ENCODE measurements around the gene MTRR. TPM values are rescaled to one million over a fixed set of nuclear protein-coding genes. Genes with fewer than 3 reads are reported as not detected.

The MTRR gene
- total and polyA plus RNA-seq, 9 of the 15 experiments (the other 6 are each of a cell fraction or from before 2014, with no cell fraction given): 39.3 to 84.6 (median 66.2) TPM

DNA sequence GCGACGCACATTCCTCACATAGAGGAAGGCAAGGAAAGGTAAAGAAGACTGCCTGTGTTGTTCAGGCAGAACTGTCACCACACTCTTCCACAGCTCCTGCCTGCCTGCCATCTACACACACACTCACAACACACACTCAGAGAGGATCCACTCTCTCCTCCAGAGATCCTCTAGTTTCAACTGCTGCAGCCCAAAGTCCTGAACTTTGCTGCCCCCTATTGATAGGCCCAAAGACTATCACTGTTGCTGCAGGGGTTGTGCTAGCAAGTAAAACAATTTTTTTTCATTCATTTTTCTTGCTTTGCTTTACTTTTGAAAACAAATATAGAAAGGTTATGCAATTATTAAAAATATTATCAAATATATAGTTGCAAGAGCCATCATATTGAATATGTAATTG lies 12.1 kb upstream of the MTRR start:
- Histone ChIP-seq H3K36me3 (ENCODE audit: control insufficient read depth, insufficient read depth, low read length) (peaks cover 30% of the 10 kb centered on the region), H3K4me2 (ENCODE audit: insufficient read depth, low read length) (no peak overlapping the region), H3K9me1 (ENCODE audit: control insufficient read depth, insufficient read depth, low read length) (no peaks in the 10 kb centered on the region), H2AFZ (ENCODE audit: low read depth, low read length) (no peak overlapping the region), H3K27me3 (ENCODE audit: control insufficient read depth in 2 of 2, insufficient read depth in 2 of 2, low read length in 2 of 2) (no peaks in the 10 kb centered on the region), H3K4me3 (no peak overlapping the region), H4K20me1 (replicated peaks; ENCODE audit: control insufficient read depth, insufficient read depth, low read length) (no peaks in the 10 kb centered on the region), H3K9ac (ENCODE audit: insufficient read depth in 1 of 2, low read depth in 2 of 2, low read length in 2 of 2) (no peak overlapping the region), H3K27ac (ENCODE audit: extremely low read depth, low read depth, low read length) (no peak overlapping the region), H3K9me3 (replicated peaks; ENCODE audit: control insufficient read depth, insufficient read depth, low read depth, low read length) (no peaks in the 10 kb centered on the region), H3K4me1 (replicated peaks in 1 of 2; ENCODE audit: control insufficient read depth in 2 of 2, insufficient read depth in 2 of 2, low read length in 2 of 2) (peaks cover 0 to 10% of the 10 kb centered on the region in 2 experiments; a peak in 4 of 5 replicates), H3K79me2 (ENCODE audit: control insufficient read depth, insufficient read depth, low read length) (no peaks in the 10 kb centered on the region)
- POLR2A ChIA-PET: interaction anchor here (0.8 kb wide), 1 partner anchor 12 kb away, joined by 3 read pairs; the partner anchor contains the start of genes FASTKD3 and MTRR
- FAIRE-seq (peak; percentile 78), DNase-seq (ENCODE audit: extremely low read depth in 1 of 4, low spot score in 3 of 4) (peak; percentile 34 to 67 (median 52)), ATAC-seq (peak; percentile 94)
- in situ Hi-C loops (cut with MboI) (no loop called here), intact Hi-C loops (cut with micrococcal nuclease) (loop anchor here (5.0 kb wide), 2 partner anchors 40 to 100 kb away; no protein-coding TSS in a partner anchor)
- CTCF ChIA-PET (ENCODE audit: low intra/inter-chr PET ratio): interaction anchor here (0.7 kb wide), 1 partner anchor 41 kb away, joined by 3 read pairs; no protein-coding TSS in a partner anchor
- WGBS (ENCODE audit: insufficient coverage, low coverage, missing lambda C conversion rate): 72% methylated on average over 2 of the region's 2 CpGs
- BruUV-seq (replicated peaks): no TSS peak
- TF ChIP-seq EGR1 (conservative IDR thresholded peaks at IDR 0.05) (no peak), ZNF140 (CRISPR knock-in tag; IDR thresholded peaks at IDR 0.05) (no peak), MCM3 (IDR thresholded peaks at IDR 0.05) (no peak), STAT5B (CRISPR knock-in tag; IDR thresholded peaks at IDR 0.05) (no peak), BDP1 (IDR thresholded peaks at IDR 0.05; ENCODE audit: insufficient read depth, insufficient read length) (no peak), TFAM (CRISPR knock-in tag; conservative IDR thresholded peaks at IDR 0.05) (no peak), SP2 (IDR thresholded peaks at IDR 0.05; ENCODE audit: extremely low read depth, low read depth, low read length, poor library complexity, severe bottlenecking) (no peak), FOXJ2 (tag; IDR thresholded peaks at IDR 0.05) (no peak), UBTF (IDR thresholded peaks at IDR 0.05; ENCODE audit: borderline replicate concordance in 1 of 2, low read depth in 2 of 2, low read length in 2 of 2) (no peak), FOXA3 (CRISPR knock-in tag; conservative IDR thresholded peaks at IDR 0.05 in 1 of 2, IDR thresholded peaks at IDR 0.05 in 1 of 2) (no peak), CC2D1A (IDR thresholded peaks at IDR 0.05) (peak; percentile 55; the same call in 1 of the 2 replicates), BRD4 (IDR thresholded peaks at IDR 0.05) (no peak), RAD21 (CRISPR knock-in tag; conservative IDR thresholded peaks at IDR 0.05 in 1 of 2, IDR thresholded peaks at IDR 0.05 in 1 of 2) (peak; percentile 46 to 70), ZNF239 (CRISPR knock-in tag; IDR thresholded peaks at IDR 0.05) (no peak), BRF1 (IDR thresholded peaks at IDR 0.05; ENCODE audit: borderline replicate concordance, extremely low read depth, insufficient read length) (no peak), SMC3 (conservative IDR thresholded peaks at IDR 0.05; ENCODE audit: insufficient read depth, low read depth, low read length) (0 out of 2 replicates have a peak, but pooled peaks have one; percentile 16), CTCF (IDR thresholded peaks at IDR 0.05 in 2 of 3, conservative IDR thresholded peaks at IDR 0.05 in 1 of 3; ENCODE audit: insufficient read depth in 2 of 3, low read depth in 1 of 3, low read length in 3 of 3) (peak; percentile 65 to 82 (median 78); a peak in 5 of 6 replicates), ZNF561 (CRISPR knock-in tag; conservative IDR thresholded peaks at IDR 0.05) (no peak), ZNF79 (CRISPR knock-in tag; IDR thresholded peaks at IDR 0.05; ENCODE audit: low read depth) (no peak)

All from K562 (cell line).